Glomerular endothelial cell (primary cell): ENCODE measurements around the gene COMMD1. TPM values are rescaled to one million over a fixed set of nuclear protein-coding genes. Genes with fewer than 3 reads are reported as not detected.
"Not testable (repeated sequence)": the region's sequence is repeated elsewhere in the genome, so short reads cannot be mapped to it uniquely, and the experiment has no call there.

ENCODE experiments used
- DNase-seq: peaks from one replicate; pipeline ENCODE4 v3.0.0-alpha.2; 2011; ENCODE audit warnings: low read depth, low spot score; ENCODE audit errors: extremely low read depth
- total RNA-seq: library from RNA; depleted of rRNA; stranded (reverse); fragments of >200 nt; gene quantifications from 2 replicates; pipeline ENCODE4 v1.2.3, GENCODE V29; 2015

The COMMD1 gene
- total RNA-seq: 35.3 and 48.1 TPM in 2 replicates

DNA sequence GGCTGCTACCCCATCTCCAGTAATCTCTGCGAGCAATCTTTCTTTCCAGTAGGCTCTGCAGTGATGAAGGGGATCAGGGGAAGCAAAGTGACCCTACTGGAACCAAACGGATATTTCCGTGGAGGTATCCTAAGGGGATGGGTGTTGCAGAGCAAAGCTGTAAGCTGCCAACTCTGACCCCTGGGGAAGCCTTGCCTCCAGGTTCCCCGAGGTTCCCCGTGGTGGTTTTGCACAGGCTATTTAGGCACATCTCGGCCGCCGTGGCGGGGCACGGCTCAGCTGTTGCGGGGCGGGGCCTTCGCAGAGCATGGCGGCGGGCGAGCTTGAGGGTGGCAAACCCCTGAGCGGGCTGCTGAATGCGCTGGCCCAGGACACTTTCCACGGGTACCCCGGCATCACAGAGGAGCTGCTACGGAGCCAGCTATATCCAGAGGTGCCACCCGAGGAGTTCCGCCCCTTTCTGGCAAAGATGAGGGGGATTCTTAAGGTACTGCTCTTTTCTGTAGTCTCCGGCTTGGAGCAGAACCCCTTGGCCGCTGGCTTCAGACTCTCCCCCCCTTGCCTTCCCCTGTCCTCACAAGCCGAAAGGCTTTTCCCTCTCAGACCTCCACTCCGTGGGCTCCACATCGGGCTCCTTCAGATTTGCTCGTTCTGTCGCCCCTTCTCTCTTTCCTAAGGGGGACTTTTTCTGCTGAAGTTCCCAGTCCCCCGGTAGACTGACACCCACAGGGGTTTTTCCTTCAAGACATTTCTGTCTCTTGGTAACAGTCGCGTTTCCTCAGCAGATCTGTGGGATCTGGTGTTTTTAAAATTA is at the start of gene COMMD1:
TSS of gene COMMD1 (plus strand) at position 303 of the 814 bp plus-strand sequence. CDS start at position 308, 5 bp downstream.
- no peak for DNase-seq

DNA sequence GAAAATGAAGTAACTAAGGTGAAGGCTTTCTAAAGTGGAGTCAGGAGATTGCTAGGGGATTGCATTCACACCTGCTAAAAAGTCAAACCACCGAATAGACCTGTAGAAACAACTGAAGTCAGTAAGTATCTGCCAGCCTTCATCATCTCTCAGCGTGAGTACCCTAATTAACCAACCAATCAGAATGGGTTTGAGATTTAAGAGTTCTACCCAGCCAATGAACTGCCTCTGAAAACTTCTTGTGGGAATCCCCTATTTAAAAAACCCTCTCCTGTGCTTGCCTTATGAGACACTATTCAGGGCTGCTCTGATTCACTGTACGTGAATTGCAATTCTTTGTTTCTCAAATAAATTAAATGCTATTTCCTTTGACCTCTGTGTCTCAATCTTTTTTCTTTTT is 48.2 kb upstream of the COMMD1 start:
- no peak for DNase-seq

DNA sequence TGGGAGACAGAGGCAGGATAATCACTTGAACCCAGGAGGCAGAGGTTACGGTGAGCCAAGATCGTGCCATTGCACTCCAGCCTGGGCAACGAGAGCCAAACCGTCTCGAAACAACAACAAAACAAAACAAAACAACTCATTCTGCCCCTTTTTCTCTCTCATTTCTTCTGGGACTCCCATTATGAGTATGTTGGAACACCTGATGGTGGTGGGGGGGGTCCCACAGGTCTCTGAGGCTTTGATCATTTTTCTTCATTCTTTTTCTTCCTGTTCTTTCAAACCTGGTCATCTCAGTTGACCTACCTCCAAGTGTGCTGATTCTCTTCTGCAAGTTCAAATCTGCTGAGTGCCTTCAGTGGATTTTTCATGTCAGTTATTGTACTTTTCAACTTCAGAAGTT is 43.4 kb upstream of the COMMD1 start:
- DNase-seq: no peak

DNA sequence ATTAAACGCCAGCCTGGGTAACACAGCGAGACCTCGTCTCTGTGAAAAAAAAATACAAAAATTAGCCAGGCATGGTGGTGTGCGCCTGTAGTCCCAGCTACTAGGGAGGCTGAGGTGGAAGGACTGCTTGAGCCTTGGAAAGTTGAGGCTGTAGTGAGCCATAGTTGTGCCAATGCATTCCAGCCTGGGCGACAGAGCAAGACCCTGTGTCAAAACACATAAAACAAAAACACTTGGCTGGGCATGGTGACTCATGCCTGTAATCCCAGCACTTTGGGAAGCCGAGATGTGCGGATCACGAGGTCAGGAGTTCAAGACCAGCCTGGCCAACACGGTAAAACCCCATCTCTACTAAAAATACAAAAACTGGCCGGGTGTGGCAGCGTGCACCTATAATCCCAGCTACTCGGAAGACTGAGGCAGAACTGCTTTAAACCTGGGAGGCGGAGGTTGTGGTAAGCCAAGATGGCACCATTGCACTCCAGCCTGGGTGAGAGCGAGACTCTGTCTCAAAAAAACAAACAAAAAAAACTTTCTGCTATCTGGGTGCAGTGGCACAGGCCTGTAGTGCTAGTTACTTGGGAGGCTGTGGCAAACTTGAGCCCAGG is 38.9 kb upstream of the COMMD1 start:
- DNase-seq: not testable (repeated sequence)

DNA sequence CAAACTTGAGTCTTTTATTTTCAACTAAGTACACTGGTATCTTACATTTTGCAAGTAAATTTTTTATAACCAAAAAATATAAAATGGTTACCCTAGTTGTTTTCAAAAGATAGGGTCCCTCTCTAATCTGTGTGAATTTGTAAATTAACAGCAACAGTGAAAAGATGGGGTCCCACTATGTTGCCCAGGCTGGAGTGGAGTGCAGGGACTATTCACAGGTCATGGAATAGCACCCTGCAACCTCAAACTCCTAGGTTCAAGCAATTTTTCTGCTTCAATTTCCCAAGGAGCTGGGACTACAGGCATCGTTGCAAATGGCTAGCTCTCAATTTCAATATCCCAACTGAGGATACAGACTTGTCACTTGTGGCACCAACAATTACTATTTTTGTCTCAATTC is 29.1 kb upstream of the COMMD1 start:
- DNase-seq: no peak

DNA sequence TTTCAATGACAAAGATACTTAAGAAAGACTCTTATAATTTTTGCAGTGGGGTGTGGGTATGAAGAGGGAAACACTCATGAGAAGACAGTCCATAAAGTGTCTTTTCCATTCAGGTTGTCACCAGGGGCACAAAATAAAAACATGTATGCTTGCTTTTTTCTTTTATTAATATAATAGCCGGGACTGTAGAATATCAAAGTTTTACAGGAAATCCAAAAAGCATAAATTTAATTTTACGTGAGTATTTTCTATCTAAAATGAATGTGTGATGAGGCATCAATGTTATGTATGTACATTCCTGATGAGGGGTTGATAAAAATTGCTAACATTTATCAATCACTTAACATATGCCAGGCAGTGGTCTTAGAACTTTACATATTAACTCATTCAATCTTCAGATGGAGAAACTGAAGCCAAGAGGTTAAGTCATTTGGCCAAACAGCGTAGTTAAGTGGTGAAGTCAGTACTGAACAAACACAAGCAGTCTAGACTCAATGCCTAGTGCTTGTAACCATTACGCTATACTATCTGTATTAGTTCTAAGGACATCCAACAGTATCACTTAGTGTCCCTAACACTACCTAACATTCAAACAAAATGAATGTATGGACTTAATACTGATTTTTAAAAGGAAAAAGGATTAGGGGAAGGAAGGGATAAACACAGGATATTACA is 27.8 kb upstream of the COMMD1 start:
- DNase-seq: no peak

DNA sequence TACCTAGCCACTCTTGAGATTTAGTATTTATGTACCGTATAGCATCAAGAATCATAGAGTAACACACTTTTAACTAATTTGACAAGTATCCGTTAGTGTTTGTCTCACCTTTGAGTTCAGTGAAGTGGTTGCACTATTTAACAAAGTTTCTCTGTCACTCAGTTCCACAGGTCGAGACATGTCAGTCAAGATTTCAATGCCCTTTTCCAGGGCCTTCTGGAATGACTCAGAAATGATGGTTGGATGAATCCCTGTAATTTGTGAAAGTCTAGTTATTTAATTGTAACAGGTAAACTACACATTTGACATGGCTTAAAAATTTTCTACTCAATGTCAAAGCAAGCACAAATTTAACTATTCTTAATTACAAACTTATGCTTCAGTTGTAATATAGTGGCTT is 26.7 kb upstream of the COMMD1 start:
- DNase-seq: no peak

DNA sequence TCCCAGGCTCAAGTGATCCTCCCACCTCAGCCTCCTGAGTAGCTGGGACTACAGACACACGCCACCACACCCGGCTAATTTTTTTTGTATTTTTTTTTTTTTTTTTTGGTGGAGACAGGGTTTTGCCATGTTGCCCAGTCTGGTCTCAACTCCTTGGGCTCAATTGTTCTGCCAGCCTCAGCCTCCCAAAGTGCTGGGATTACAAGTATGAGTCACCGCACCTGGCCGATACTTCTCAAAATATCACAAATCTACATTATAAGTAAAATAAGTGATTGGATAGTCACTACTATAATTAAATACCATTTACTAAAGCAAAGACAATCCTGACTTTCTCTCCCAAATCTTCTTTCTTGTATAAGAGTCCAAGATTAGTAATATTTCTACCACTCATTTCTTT is 26.1 kb upstream of the COMMD1 start:
- not testable (repeated sequence) for DNase-seq

DNA sequence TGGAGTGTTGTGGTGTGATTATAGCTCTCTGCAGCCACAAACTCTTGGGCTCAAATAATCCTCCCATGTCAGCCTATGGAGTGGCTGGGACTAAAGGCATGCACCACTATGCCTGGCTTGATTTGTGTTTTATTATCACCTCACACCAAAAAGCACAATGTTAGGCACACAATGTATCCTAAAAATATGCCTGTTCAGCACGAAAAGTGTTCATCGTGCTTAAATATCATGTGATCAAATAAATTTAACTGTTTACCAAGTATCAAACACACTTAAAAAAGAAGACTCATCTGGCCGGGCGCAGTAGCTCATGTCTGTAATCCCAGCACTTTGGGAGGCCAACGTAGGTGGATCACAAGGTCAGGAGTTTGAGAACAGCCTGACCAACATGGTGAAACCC is 22.6 kb upstream of the COMMD1 start:
- no peak for DNase-seq

DNA sequence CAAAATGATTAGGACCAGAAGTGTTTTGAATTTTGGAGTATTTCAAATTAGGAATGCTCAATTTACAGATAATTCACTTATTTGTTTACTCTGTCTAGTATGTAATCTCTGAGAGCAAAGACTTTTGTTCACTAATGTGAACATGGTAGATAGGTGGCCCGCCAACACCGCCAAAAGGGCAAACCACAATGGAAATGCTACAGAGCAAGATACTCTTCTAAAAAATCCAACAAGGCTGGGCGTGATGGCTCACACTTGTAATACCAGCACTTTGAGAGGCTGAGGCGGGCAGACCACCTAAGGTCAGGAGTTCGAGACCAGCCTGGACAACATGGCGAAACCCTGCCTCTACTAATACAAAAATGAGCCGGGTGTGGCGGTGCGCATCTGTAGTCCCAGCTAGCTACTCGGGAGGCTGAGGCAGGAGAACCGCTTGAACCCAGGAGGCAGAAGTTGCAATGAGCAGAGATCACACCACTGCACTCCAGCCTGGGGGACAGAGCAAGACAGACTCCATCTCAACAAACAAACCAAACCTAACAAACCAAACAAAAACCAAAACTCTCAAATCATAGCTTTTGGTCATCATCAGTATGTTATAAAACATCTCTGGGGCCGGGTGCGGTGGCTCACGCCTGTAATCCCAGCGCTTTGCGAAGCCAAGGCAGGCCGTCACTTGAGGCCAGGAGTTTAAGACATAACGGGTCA is 19.4 kb upstream of the COMMD1 start:
- DNase-seq: no peak

DNA sequence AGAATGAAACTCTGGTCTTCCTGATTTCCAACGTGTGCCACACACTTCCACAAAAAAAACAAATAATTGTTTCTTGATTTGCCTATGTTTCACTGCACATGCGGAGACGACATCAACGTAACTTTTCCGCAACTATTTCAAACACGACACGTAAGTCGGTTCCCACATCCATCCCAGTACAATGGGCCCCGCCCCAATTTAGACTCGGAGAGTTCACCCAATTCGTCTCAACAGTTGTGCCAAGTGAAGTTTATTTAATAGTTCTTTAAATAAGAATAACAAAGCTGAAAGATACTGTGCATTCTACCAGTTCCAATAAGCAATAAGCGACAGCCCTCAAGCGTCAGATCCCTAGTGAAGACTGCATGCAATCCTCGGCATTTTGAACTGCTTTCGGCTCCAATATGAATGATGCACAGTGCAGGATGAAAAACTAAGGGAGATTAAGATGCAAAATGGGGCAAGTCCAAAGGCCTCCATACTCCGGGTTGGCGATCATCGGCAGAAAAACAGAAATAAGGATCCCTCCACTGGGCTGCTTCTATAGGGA is 17.7 kb upstream of the COMMD1 start:
- no peak for DNase-seq

DNA sequence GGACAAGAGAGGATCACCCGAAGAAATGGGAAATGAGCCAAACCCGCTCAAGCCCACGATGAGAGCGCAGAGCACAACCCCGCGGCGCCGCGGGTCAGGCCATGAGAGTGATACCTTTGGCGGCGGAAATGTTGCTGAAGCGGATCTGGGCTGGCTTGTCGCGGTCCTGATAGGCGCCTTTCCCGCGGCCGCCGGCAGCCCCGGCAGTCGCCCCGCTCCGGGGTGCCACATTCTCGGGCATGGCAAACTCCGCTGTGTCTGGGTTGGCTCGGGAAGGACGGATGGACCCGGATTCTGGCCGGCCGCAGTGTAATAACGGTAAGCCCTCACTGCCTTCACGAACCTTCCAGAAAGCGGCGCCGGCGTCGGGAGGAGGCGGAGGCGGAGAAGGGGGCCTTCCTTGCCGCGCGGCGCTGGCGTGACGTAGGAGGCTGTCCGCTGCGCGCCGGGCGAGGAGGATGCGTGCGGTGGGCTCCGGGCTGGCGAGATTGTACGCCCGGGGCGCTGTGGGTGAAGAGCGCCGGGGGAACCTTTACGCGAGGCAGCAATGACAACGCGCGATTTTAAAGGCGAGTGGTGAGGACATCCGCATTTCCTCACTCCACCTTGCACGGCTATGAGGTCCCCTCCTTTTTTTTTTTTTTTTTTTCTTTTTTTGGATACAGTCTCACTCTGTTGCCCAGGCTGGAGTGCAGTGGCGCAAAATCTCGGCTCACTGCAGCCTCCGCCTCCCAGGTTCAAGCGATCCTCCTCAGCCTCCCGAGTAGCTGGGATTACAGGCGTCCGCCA is 17.0 kb upstream of the COMMD1 start, which contains the start of gene CCT4:
TSS of gene CCT4 (minus strand) at position 390 of the 789 bp plus-strand sequence. CDS start at position 241, 149 bp downstream.
- DNase-seq: no peak

DNA sequence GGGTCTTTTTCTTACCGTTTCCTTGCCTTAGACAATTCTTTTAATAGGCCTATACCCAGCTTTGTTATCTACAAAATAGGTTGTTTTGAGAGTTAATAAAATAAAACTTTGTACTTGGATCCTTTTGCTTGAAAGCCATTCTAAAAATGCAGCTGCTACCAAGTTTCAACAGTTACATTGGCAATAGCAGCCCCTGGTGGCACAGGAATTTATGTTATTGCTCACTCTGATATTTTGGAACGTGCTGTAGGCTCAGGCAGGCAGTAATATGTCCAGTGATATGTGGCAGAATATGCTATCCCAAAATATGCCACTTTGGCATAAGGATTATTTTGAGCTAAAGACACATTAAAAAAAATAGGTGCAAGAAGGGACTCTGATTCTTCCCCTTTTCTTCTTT is 6.7 kb upstream of the COMMD1 start:
- no peak for DNase-seq

DNA sequence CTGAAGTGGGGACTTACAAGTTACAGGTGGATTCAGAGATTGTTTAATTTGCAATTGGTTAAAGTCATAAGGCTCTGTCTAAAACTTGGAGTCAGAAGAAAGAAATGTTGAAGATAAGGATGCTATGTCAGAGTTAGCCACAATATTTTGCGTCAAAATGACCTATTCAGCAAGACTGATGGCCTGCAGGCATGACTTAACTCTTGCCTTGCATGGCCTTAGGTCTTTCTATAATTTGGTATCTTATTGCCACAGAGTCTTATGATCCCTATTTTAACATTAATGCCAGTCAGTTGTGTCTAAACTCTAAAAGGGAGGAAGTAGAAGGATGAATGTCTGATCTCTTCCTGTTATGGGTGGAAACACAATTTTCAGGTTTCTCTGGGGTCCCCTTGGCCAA is 5.2 kb upstream of the COMMD1 start:
- no peak for DNase-seq

DNA sequence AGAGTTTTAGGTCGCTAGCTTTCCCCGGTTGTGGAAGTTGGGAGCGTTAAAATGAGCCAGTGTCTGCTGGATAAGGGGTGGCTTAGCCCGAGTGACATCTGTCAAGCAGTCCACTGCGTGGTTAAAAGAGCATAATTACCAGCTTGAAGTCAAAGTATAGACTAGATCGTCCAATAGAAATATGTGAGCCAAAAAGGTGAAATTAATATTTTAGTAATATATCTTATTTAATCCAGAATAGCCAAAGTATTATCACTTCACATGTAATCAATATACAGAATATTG is 654 bp downstream of the COMMD1 start:
- no peak for DNase-seq

DNA sequence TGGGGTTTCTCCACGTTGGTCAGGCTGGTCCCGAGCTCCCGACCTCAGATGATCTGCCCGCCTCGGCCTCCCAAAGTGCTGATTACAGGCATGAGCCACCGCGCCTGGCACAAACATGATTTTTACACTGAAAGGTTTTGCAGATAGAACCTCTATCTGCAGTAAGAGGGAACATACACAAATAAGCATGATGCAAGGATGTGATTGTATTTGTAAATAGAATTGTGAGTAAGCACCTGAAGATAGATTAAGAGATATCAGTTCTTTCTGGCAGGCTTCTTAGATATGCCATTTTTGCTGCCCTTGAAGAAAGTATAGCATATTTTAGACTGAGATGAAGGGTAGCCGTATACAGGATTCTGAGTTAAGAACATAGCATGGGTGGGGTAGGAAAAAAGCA is 3.6 kb downstream of the COMMD1 start:
- DNase-seq: no peak

DNA sequence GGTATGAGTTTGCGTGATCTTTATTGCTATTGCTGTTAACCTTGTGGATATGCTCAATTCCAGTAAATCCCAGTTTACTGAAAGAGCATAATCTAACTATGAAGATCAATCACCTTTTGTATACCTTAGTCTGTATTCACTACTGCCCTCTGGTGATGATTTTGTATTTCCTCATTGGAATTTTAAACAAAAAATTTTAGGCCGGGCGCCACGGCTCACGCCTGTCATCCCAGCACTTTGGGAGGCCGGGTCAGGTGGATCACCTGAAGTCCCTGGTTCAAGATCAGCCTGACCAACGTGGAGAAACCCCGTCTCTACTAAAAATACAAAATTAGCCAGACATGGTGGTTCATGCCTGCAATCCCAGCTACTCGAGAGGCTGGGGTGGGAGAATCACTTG is 5.1 kb downstream of the COMMD1 start:
- no peak for DNase-seq

DNA sequence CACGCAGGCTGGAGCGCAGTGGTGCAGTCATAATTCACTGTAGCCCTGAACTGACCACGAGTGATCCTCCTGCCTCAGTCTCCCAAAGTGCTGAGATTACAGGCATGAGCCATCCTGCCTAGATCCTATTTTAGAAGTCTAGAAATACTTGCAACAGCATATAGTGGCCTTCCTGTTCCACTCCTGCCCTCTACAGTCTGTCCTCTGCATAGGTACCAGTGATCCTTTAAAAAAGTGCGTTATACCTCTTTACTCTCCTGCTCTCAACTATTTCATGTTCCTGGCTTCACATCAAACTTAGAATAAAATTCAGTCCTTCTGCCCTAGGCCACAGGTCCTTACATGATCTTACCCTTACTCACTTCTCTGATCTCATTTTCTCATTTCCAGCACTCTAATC is 6.0 kb downstream of the COMMD1 start:
- DNase-seq: no peak

DNA sequence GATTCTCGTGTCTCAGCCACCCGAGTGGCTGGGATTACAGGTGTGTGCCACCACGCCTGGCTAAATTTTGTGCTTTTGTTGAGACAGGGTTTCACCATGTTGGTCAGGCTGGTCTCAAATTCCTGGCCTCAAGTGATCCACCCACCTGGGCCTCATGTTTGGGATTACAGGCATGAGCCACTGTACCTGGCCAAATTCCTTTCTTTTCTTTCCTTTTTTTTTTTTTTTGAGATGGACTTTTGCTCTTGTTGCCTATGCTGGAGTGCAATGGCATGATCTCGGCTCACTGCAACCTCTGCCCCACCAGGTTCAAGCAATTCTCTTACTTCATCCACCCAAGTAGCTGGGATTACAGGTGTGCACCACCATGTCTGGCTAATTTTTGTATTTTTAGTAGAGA is 9.3 kb downstream of the COMMD1 start:
- not testable (repeated sequence) for DNase-seq

DNA sequence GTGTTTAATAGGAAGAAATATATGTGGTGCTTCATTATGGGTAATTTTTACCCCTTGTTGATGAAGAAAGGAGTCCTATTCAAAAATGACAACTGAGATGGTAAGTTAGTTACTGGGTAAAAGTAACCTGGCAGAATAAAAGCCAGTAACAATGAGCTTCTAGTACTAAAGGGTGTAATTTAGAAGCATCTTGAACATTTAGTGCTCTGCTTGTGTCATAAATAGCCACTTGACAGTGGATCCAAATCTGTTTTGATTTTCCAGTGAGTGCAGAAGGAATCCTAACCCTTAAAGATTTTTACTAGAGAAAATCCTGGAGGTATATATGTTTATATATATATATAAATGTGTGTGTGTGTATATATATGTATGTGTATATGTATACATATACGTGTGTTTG is 15.1 kb downstream of the COMMD1 start:
- DNase-seq: no peak
